Ovary (tissue), 3 donors: Measurements from ENCODE around the gene FKBP4.

Experiments
- CTCF ChIP-seq, 3 donors: fragments of 450-650 bp in 2 of 3; fragments of 200-600 bp in 1 of 3; IDR thresholded peaks; one replicate each; pipeline versions ENCODE4 v1.5.1 to v1.8.0; 2016 to 2022; ENCODE audit warnings: antibody characterized with exemption in 3 of 3, mild to moderate bottlenecking in 1 of 3
- POLR2A ChIP-seq: fragments of 450-650 bp; IDR thresholded peaks from one replicate; pipeline ENCODE4 v1.6.1; 2017; ENCODE audit warnings: antibody characterized with exemption, mild to moderate bottlenecking, moderate library complexity
- donor health status: DM: no; HTN: no; CAD: no.

GRCh38 chr12:2745655-2746054 is 49.1 kb upstream of the FKBP4 start:
- TF ChIP-seq CTCF (IDR thresholded peaks at IDR 0.05) (no peak), POLR2A (no peak)
